Effector memory CD8-positive, alpha-beta T cell (primary cell): ENCODE results near the gene IAPP.
A peak's percentile ranks its signal among the peaks of the same experiment; 100 is the strongest.
"Not testable (repeated sequence)": the region's sequence is repeated elsewhere in the genome, so short reads cannot be mapped to it uniquely, and the experiment has no call there.

Experiments used
- ATAC-seq: fragments of 150-1000 bp; cut with Tn5 transposase; replicated peaks from 2 replicates; pipeline ENCODE4 v1.10.0; 2021; ENCODE audit warnings: mild to moderate bottlenecking, moderate library complexity
- DNase-seq, 3 experiments: peaks; one replicate each; pipeline ENCODE4 v3.0.0; 2021
- H3K27ac Mint-ChIP-seq, 2 donors: one replicate each; pipeline ENCODE4 v1.8.0; 2022; ENCODE audit warnings: mild to moderate bottlenecking in 2 of 2, mixed read lengths in 2 of 2, moderate library complexity in 2 of 2
- H3K27me3 Mint-ChIP-seq, 2 donors: one replicate each; pipeline ENCODE4 v1.8.0; 2022; ENCODE audit warnings: mixed read lengths in 2 of 2
- H3K36me3 Mint-ChIP-seq: one replicate; pipeline ENCODE4 v1.8.0; 2022; ENCODE audit warnings: mild to moderate bottlenecking, moderate library complexity, mixed read lengths; ENCODE audit not compliant: insufficient read depth
- H3K4me1 Mint-ChIP-seq, 2 donors: one replicate each; pipeline ENCODE4 v1.8.0; 2022; ENCODE audit warnings: low read depth in 2 of 2, mixed read lengths in 2 of 2
- H3K4me3 Mint-ChIP-seq, 2 donors: one replicate each; pipeline ENCODE4 v1.8.0; 2022; ENCODE audit warnings: mild to moderate bottlenecking in 2 of 2, mixed read lengths in 2 of 2, moderate library complexity in 2 of 2
- H3K9me3 Mint-ChIP-seq, 2 donors: one replicate each; pipeline ENCODE4 v1.8.0; 2022; ENCODE audit warnings: mixed read lengths in 2 of 2

IAPP gene

DNA sequence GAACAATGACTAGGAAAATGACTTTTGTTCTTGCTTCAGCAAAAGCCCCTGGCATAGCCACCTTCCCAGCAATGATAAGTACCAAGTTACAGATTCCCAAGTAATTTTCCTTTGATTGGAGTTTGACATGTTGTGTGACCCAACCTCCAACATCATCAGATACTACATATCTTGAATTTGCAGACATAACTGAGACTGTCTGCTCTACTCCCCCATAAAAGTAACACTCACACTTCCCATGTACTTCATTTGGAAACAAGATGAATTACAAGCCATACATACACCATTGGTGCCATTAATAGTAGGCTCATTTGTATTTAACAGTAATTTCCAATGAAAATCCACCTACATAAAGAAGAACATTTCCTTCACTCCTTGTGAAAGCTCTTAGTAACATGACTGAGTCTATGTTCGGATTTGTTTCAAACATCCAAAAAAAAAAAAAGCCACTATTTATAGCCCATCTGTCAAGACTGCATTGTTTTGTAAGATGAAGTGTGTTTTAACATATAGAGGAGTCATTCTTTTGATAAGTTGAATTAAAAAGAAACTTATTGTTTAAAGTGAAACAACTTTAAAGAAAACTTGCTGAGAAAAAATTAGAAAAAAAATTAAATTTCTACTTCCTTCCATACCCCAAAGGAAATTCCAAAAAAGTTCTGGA is 26.0 kb upstream of the IAPP start:
- DNase-seq, result no peak
- Mint-ChIP-seq H3K36me3 (no peaks in the 10 kb centered on the region), H3K4me1 (no peaks in the 10 kb centered on the region), H3K4me3 (no peak overlapping the region), H3K27me3 (peaks cover 7 to 24% of the 10 kb centered on the region in 2 donors), H3K27ac (no peak overlapping the region), H3K9me3 (no peaks in the 10 kb centered on the region)
- ATAC-seq, result no peak

DNA sequence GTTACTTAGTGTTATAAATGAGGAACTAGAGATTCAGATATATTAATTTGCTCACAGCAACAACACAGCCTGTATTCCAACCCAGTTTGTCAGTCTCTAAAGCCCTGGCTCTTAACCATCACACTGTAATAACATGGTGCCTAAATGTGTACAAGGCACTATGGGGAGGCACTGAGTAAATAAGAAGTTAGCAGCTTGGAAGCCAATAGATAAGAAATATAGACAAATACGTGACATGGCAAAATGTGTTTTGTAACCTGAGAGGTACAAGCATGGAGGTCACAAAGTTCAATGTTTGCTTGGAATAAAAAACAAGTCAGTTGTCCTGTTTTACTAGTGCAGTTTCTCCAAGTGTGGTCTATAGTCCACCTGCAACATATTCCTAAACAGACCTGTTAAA is 21.7 kb upstream of the IAPP start:
- Mint-ChIP-seq H3K9me3 (no peaks in the 10 kb centered on the region), H3K27me3 (peaks cover 38 to 52% of the 10 kb centered on the region in 2 donors), H3K36me3 (no peaks in the 10 kb centered on the region), H3K4me1 (no peaks in the 10 kb centered on the region), H3K27ac (no peak overlapping the region), H3K4me3 (no peak overlapping the region)
- DNase-seq (no peak), ATAC-seq (no peak)

DNA sequence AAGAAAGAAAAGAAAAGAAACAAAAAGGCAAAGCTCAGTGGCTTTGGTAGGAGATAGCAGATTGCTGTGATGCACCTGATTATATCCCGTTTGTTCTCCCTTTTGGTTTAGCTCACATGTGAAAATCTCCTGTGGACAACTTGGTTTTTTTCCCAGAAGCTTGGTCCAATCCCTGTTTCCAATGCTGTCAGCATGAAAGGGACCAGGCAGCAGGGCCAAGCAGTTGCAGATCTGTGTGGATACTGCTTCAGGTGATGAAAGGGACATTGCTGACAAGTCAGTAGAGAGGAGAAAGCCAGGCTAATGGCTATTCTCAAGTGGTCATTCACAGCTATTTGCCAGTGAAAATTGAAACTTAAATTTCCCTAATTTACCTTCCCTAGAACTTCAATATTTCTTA is 19.2 kb upstream of the IAPP start:
- Mint-ChIP-seq H3K9me3 (no peaks in the 10 kb centered on the region), H3K27ac (no peak overlapping the region), H3K4me3 (no peak overlapping the region), H3K27me3 (peaks cover 36 to 38% of the 10 kb centered on the region in 2 donors), H3K36me3 (no peaks in the 10 kb centered on the region), H3K4me1 (no peaks in the 10 kb centered on the region)
- ATAC-seq, result no peak
- no peak for DNase-seq

DNA sequence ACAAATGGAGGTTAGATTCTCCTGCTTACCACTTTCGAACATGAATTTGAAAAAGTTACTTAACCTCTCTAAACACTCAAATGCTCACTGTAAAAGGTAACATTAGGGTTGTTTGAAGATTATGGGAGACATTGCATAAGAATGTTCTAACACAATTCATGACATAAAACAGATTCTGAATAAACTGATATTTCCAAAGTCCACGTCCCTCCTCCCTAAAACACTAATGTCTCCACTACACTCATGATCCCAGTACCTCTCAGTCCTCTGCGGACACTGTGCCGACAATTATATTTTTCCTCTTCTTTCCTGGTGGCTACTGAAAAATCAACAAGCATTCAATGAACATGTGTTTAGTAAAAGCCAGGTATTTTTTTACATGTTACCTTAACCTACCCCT is 18.8 kb upstream of the IAPP start:
- ATAC-seq, result no peak

DNA sequence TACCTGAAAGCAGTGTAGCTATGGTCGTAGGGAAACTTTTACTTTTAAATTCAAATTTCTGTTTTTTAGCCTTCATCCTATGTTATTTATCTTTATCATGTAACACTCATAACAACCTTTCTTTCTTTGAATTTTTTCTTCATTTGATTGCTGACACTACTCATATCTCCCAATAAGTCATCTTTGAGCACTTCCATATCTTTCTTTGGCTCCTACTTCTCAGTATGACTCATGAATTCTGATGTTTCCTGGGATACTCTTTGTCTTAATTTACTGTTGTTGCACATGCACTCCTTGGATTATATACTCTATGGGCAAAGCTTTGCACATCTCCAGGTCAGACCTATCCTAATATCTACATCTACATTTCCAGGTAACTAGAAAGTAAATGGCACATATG is 18.1 kb upstream of the IAPP start:
- Mint-ChIP-seq H3K36me3 (no peaks in the 10 kb centered on the region), H3K27ac (no peak overlapping the region), H3K4me1 (no peaks in the 10 kb centered on the region), H3K4me3 (no peak overlapping the region), H3K27me3 (peaks cover 32 to 37% of the 10 kb centered on the region in 2 donors), H3K9me3 (no peaks in the 10 kb centered on the region)
- DNase-seq, result no peak
- no peak for ATAC-seq

More for the DNA sequence above, 18.8 kb upstream of the IAPP start:
- Mint-ChIP-seq H3K27ac (no peak overlapping the region), H3K4me1 (no peaks in the 10 kb centered on the region), H3K4me3 (no peak overlapping the region), H3K36me3 (no peaks in the 10 kb centered on the region), H3K9me3 (no peaks in the 10 kb centered on the region), H3K27me3 (peaks cover 36% of the 10 kb centered on the region in 2 donors)
- no peak for DNase-seq

DNA sequence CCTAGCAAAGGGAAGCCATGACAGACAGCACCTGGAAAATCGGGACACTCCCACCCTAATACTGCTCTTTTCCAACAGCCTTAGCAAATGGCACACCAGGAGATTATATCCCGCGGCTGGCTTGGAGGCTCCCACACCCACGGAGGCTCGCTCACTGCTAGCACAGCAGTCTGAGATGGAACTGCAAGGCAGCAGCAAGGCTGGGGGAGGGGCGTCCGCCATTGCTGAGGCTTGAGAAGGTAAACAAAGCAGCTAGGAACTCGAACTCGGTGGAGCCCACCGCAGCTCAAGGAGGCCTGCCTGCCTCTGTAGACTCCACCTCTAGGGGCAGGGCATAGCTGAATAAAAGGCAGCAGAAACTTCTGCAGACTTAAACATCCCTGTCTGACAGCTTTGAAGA is 12.1 kb upstream of the IAPP start:
- not testable (repeated sequence) for ATAC-seq, DNase-seq, H3K4me1 Mint-ChIP-seq, H3K27ac Mint-ChIP-seq, H3K9me3 Mint-ChIP-seq, H3K36me3 Mint-ChIP-seq, H3K4me3 Mint-ChIP-seq
- H3K27me3 Mint-ChIP-seq, result peaks cover 14 to 28% of the 10 kb centered on the region in 2 donors

DNA sequence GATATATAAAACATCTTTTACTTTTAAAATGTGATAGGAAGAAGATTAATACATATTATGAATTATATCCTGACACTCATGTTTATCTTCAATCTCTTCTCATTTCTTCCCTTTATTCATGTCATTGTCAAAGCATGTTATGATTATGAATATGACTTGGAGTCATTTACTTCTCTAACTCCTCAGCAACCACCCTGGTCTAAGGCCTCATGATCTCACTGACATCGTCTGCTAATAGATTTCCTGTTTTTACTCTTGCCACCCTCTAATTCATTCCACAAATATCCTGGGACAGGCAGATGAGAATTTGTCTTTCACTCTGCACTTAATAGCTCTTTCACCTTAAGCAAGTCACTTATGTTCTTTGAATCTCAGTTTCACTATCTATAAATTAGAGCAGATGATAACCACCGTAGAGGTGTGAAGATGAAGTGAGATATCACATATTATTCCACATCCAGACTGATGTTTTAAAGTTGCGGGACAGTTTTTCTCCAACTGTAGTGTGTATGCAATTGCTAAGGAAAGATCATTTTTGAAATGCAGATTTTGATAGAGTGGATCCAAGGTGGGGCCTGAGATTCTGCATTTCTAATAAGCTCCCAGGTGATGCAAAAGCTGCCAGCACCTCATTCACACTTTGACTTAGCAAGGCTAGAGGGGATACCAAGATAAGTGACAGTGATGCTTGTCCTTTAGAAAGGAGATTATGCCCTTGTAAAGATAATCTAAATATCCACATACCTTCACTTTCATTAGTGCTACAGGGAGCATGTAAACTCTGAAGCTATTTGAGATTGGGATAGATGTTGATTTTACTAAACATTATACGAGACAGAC is 3.3 kb upstream of the IAPP start:
- Mint-ChIP-seq H3K9me3 (no peaks in the 10 kb centered on the region), H3K4me3 (peak overlapping the region in 1 of 2 donors; percentile 4), H3K27me3 (peaks cover 0 to 6% of the 10 kb centered on the region in 2 donors), H3K36me3 (peaks cover 3% of the 10 kb centered on the region), H3K4me1 (peaks cover 5 to 10% of the 10 kb centered on the region in 2 donors), H3K27ac (peak overlapping the region in 1 of 2 donors; percentile 7)
- peak; percentile 61 for ATAC-seq
- DNase-seq, result no peak

DNA sequence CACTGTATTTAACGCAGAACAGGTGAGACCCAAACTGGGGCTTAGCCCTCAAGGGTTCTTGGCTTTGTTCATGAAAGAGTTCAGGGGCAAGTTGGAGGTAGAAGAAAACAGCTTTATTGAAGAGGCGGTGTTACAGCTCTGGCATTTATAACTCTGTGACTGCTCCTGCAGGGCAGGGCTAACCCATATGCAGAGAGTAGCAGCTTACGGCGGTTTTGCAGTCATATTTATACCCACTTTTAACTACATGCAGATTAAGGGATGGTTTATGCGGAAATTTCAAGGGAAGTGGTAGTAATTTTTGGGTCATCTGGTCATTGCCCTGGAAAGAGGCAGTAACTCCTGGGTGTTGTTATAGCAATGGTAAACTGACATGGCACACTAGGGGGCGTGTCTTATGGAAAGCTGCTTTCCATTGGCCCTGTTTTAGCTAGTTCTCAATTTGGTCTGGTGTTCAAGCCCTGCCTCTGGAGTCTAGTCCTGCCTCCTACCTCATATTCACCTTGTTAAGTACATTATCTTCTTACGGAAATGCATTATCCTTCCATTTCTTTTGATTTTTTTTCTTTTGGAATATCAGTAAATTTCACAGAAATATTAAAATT is 1.8 kb upstream of the IAPP start:
- Mint-ChIP-seq H3K4me1 (peaks cover 5 to 10% of the 10 kb centered on the region in 2 donors), H3K27ac (peak overlapping the region in 1 of 2 donors; percentile 19), H3K4me3 (no peak overlapping the region), H3K9me3 (no peaks in the 10 kb centered on the region), H3K36me3 (peaks cover 3% of the 10 kb centered on the region), H3K27me3 (peaks cover 0 to 6% of the 10 kb centered on the region in 2 donors)
- DNase-seq (no peak), ATAC-seq (no peak)

DNA sequence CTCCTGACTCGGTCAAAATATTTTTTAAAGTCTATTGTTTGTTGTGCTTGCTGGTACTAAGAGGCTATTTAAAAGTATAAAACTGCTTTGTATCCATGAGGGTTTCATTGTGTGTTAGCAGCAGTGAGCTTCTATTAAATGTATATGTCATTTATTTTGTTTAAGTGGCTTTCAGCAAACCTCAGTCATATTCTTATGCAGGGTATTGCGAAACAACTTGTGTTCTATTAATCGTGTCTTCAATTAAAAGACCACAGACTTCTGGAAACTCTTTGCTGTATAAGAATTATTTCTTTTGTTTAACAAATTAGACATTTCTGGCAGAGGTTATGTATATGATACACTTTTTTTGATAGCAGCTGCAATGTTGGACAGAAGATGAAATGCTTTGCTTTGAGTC is 6.5 kb downstream of the IAPP start:
- no peak overlapping the region for H3K27ac Mint-ChIP-seq
- H3K4me3 Mint-ChIP-seq, result no peak overlapping the region
- peaks cover 22 to 27% of the 10 kb centered on the region in 2 donors for H3K27me3 Mint-ChIP-seq
- no peaks in the 10 kb centered on the region for H3K36me3 Mint-ChIP-seq
- no peak for DNase-seq
- H3K4me1 Mint-ChIP-seq, result no peaks in the 10 kb centered on the region
- ATAC-seq, result no peak
- H3K9me3 Mint-ChIP-seq, result no peaks in the 10 kb centered on the region

DNA sequence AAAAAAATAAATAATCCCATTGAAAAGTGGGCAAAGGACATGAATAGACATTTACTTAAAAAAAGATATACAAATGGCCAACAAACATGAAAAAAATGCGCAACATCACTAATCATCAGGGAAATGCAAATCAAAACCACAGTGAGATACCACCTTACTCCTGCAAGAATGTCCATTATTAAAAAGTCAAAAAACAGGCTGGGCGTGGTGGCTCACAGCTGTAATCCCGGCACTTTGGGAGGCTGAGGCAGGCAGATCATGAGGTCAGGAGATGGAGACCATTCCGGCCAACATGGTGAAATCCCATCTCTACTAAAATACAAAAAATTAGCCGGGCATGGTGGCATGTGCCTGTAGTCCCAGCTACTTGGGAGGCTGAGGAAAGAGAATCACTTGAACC is 8.6 kb downstream of the IAPP start:
- not testable (repeated sequence) for DNase-seq, H3K4me1 Mint-ChIP-seq, H3K36me3 Mint-ChIP-seq, H3K27ac Mint-ChIP-seq, ATAC-seq, H3K4me3 Mint-ChIP-seq, H3K9me3 Mint-ChIP-seq
- peaks cover 22 to 27% of the 10 kb centered on the region in 2 donors for H3K27me3 Mint-ChIP-seq

DNA sequence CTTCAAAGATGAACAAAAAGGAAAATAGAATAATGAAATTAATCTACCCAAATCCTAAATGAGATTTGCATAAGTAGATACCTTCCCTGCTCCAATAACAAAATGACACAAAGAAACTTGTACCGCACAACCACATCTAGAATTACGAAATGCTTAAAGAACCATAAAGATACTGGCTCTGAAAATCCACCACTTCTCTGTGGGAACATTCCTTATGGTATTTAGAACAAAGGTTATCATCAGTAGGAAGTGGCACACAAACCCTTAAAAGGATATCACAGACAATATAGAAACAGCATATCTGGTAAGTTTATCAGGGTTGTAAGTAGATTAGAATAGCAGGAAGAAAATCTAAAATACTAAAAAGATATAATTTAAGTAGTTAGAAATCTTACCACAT is 11.6 kb downstream of the IAPP start:
- DNase-seq (no peak), ATAC-seq (no peak)
- Mint-ChIP-seq H3K4me1 (no peaks in the 10 kb centered on the region), H3K27me3 (peaks cover 22 to 31% of the 10 kb centered on the region in 2 donors), H3K27ac (no peak overlapping the region), H3K36me3 (no peaks in the 10 kb centered on the region), H3K9me3 (no peaks in the 10 kb centered on the region), H3K4me3 (no peak overlapping the region)

DNA sequence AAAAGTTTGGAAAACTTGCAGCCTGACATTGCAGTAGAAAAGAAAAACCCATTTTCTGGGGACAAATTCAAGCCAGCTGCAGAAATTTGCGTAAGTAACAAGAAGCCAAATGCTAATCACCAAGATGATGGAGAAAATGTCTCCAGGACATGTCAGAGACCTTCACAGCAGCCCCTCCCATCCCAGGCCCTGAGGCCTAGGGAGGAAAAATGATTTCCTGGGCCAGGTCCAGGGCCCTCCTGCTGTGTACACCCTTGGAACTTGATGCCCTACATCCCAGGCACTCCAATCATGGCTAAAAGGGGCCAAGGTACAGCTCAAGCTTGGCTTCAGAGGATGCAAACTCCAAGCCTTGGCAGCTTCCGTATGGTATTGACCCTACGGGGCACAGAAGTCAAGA is 14.5 kb downstream of the IAPP start:
- no peak overlapping the region for H3K4me3 Mint-ChIP-seq
- no peaks in the 10 kb centered on the region for H3K4me1 Mint-ChIP-seq
- ATAC-seq, result no peak
- peaks cover 17 to 23% of the 10 kb centered on the region in 2 donors for H3K27me3 Mint-ChIP-seq
- H3K27ac Mint-ChIP-seq, result no peak overlapping the region
- no peak for DNase-seq
- H3K9me3 Mint-ChIP-seq, result no peaks in the 10 kb centered on the region
- H3K36me3 Mint-ChIP-seq, result no peaks in the 10 kb centered on the region

DNA sequence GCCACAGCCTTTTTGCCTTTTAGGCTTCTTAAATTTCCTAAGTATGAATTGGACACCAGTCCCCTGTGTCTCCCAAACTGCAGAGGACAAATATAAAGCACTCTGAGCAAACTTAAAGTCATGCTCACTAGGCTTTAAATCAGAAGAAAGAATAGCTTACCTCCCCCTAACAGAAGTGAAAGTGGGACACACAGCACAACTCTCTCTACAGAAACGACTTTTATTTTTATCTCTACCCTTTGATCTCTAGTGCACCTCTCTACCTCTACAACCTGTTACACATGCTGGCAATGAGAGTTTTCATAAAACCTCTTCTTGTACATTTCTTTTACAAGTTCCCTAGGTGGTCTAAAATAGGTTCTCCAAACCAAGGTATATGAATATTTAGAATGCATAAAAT is 19.7 kb downstream of the IAPP start:
- no peaks in the 10 kb centered on the region for H3K36me3 Mint-ChIP-seq
- H3K9me3 Mint-ChIP-seq, result no peaks in the 10 kb centered on the region
- H3K27me3 Mint-ChIP-seq, result peaks cover 41 to 44% of the 10 kb centered on the region in 2 donors
- no peak overlapping the region for H3K27ac Mint-ChIP-seq
- ATAC-seq (no peak), DNase-seq (no peak)
- H3K4me3 Mint-ChIP-seq, result no peak overlapping the region
- peaks cover 0 to 3% of the 10 kb centered on the region in 2 donors for H3K4me1 Mint-ChIP-seq
